ENCODE measurements around the gene GLDC. TPM values are rescaled to one million over a fixed set of nuclear protein-coding genes. Genes with fewer than 3 reads are reported as not detected.

Gene GLDC
- total RNA-seq, 1 donor from 2014 or later = 37.4 TPM

DNA sequence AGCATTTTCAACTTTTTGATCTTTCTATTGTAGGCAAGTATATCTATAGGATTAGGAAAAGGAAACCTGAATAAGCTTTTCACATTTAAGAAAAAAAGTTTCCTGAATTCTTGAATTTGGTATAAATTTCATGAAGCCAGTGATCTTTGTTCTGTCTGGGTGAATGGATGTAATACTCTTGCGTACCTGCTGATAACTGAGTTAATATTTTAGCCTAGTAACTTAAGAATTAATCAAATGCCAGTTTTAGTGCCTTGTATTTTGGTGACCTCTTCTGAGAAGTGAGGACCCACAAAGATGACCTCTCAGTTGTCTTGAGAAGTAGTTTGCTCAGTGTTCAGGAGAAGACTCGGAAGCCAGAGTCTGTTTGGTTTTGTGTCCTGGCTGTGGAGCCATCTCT is 154.7 kb downstream of the GLDC start:
- TF ChIP-seq, protein P1, sequence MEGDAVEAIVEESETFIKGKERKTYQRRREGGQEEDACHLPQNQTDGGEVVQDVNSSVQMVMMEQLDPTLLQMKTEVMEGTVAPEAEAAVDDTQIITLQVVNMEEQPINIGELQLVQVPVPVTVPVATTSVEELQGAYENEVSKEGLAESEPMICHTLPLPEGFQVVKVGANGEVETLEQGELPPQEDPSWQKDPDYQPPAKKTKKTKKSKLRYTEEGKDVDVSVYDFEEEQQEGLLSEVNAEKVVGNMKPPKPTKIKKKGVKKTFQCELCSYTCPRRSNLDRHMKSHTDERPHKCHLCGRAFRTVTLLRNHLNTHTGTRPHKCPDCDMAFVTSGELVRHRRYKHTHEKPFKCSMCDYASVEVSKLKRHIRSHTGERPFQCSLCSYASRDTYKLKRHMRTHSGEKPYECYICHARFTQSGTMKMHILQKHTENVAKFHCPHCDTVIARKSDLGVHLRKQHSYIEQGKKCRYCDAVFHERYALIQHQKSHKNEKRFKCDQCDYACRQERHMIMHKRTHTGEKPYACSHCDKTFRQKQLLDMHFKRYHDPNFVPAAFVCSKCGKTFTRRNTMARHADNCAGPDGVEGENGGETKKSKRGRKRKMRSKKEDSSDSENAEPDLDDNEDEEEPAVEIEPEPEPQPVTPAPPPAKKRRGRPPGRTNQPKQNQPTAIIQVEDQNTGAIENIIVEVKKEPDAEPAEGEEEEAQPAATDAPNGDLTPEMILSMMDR (conservative IDR thresholded peaks at IDR 0.05) = no peak
- Mint-ChIP-seq H3K4me1 (no peaks in the 10 kb centered on the region), H3K36me3 (ENCODE audit: low read depth) (peaks cover 9% of the 10 kb centered on the region), H3K27me3 (ENCODE audit: low read depth) (no peaks in the 10 kb centered on the region), H3K27ac (ENCODE audit: unreplicated experiment) (no peak overlapping the region), H3K4me3 (no peak overlapping the region), H3K9me3 (no peaks in the 10 kb centered on the region)
- DNase-seq (ENCODE audit: low read depth, low spot score) = no peak

DNA sequence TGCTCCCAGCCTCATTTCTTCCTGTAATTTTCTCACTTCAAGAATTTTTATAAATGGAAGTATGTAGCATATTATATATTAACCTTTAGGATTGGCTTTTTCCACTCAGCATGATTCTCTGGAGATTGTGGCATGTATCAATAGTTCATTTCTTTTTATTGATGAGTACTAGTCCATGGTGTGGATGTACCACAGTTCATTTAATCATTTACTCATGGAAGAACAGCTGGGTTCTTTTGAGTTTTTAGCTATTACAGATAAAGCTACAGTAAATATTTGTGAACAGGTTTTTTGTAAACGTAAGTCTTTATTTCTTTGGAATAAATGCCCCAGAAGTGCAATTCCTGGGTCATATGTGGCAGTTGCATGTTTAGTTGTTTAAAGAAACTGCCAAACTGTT is 156.4 kb downstream of the GLDC start:
- no peak overlapping the region for H3K27ac Mint-ChIP-seq (ENCODE audit: unreplicated experiment)
- peaks cover 12% of the 10 kb centered on the region for H3K36me3 Mint-ChIP-seq (ENCODE audit: low read depth)

DNA sequence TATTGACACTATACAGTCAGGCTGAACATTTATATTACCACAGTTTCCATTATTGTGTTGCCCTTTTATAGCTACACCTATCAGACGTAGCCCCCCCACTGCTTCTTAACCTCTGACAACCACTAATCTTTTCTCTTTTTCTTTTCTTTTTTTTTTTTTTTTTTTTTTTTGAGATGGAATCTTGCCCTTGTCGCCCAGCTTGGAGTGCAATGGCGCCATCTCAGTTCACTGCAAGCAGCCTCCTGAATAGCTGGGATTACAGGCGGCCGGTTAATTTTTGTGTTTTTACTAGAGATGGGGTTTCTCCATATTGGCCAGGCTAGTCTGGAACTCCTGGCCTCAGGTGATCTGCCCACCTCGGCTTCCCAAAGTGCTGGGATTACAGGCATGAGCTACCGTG is 157.1 kb downstream of the GLDC start:
- H3K9me3 Mint-ChIP-seq = no peaks in the 10 kb centered on the region
- H3K4me1 Mint-ChIP-seq = no peaks in the 10 kb centered on the region
- peaks cover 10% of the 10 kb centered on the region for H3K36me3 Mint-ChIP-seq (ENCODE audit: low read depth)
- TF ChIP-seq, protein P1 (conservative IDR thresholded peaks at IDR 0.05) = no peak
- no peak overlapping the region for H3K4me3 Mint-ChIP-seq
- H3K27ac Mint-ChIP-seq (ENCODE audit: unreplicated experiment) = no peak overlapping the region
- no peak for DNase-seq (ENCODE audit: low read depth, low spot score)
- H3K27me3 Mint-ChIP-seq (ENCODE audit: low read depth) = no peaks in the 10 kb centered on the region

More for the DNA sequence above, 156.4 kb downstream of the GLDC start:
- Mint-ChIP-seq H3K4me3 (no peak overlapping the region), H3K4me1 (no peaks in the 10 kb centered on the region), H3K27me3 (ENCODE audit: low read depth) (no peaks in the 10 kb centered on the region), H3K9me3 (no peaks in the 10 kb centered on the region)
- no peak for DNase-seq (ENCODE audit: low read depth, low spot score)
- TF ChIP-seq, protein P1 (conservative IDR thresholded peaks at IDR 0.05) = no peak

DNA sequence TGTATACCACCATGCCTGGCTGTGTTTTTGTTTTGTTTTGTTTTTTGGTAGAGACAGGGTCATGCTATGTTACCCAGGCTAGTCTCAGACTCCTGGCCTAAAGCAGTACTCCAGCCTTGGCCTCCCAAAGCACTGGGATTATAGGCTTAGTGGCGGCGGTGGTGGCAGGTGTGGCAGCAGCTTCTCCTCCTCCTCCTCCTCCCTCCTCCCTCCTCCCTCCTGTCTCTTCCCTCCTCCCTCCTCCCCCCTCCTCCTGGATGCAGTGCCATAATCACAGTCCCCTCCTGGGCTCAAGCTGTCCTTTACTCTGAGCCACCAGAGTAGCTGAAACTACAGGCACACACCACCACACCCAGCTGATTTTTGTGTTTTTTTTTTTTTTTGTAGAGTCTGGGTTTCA is 161.3 kb downstream of the GLDC start:
- Mint-ChIP-seq H3K36me3 (ENCODE audit: low read depth) (peaks cover 6% of the 10 kb centered on the region), H3K9me3 (no peaks in the 10 kb centered on the region), H3K4me3 (no peak overlapping the region), H3K4me1 (no peaks in the 10 kb centered on the region), H3K27me3 (ENCODE audit: low read depth) (no peaks in the 10 kb centered on the region), H3K27ac (ENCODE audit: unreplicated experiment) (no peak overlapping the region)
- TF ChIP-seq, protein P1 (conservative IDR thresholded peaks at IDR 0.05) = no peak
- no peak for DNase-seq (ENCODE audit: low read depth, low spot score)

Other genes with a start within 250 kb of the GLDC start
- 59.4 and 62.5 TPM in 2 replicates for gene UHRF2, start 232.5 kb downstream of the GLDC start, total RNA-seq
- gene KDM4C, start 112.2 kb upstream of the GLDC start, total RNA-seq = 9.4 and 11.2 TPM in 2 replicates

Data from neural crest cell (in vitro differentiated cells).